ENCODE measurements around the gene CISH. TPM values are rescaled to one million over a fixed set of nuclear protein-coding genes. Genes with fewer than 3 reads are reported as not detected.
A peak's percentile ranks its signal among the peaks of the same experiment; 100 is the strongest.

CISH gene
- total RNA-seq, 1 experiment from 2014 or later = 1.6 TPM

DNA sequence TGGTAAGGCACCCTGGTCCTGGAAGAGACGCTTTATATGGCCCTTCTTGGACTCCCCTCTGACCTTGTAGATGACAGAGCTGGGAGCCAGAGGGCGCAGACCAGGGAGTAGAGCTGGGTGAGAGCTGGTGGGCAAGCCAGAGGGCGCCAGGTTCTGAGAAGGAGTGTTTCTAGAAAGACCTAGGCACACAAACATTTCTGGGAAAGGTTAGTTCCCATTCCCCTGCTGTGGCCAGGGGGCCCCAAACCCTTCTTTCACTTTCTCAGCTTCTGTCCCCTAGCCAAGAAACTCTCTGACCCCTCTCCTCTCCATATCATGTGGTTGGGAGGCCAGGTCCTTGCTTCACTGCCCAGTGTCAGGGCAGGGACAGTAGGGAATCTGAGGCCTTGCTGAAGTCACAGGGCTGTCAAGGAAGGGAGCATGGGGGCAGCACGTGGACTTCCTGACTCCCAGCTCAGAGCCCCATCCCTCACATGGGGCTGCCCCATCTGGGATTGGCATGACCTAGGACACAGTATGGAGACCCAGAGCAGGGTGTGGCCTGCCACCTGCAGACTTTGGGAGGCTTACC is 38.7 kb downstream of the CISH start:
- no TSS peak for BruUV-seq (replicated peaks)
- Mint-ChIP-seq H3K4me1 (ENCODE audit: low read depth, unreplicated experiment) (peaks cover 12% of the 10 kb centered on the region), H3K27ac (ENCODE audit: unreplicated experiment) (no peak overlapping the region), H3K36me3 (ENCODE audit: insufficient read depth, unreplicated experiment) (peaks cover 26% of the 10 kb centered on the region), H3K27me3 (ENCODE audit: unreplicated experiment) (no peaks in the 10 kb centered on the region), H3K9me3 (ENCODE audit: low read depth, unreplicated experiment) (no peaks in the 10 kb centered on the region), H3K4me3 (ENCODE audit: low read depth, unreplicated experiment) (no peak overlapping the region)
- TF ChIP-seq, protein P1, sequence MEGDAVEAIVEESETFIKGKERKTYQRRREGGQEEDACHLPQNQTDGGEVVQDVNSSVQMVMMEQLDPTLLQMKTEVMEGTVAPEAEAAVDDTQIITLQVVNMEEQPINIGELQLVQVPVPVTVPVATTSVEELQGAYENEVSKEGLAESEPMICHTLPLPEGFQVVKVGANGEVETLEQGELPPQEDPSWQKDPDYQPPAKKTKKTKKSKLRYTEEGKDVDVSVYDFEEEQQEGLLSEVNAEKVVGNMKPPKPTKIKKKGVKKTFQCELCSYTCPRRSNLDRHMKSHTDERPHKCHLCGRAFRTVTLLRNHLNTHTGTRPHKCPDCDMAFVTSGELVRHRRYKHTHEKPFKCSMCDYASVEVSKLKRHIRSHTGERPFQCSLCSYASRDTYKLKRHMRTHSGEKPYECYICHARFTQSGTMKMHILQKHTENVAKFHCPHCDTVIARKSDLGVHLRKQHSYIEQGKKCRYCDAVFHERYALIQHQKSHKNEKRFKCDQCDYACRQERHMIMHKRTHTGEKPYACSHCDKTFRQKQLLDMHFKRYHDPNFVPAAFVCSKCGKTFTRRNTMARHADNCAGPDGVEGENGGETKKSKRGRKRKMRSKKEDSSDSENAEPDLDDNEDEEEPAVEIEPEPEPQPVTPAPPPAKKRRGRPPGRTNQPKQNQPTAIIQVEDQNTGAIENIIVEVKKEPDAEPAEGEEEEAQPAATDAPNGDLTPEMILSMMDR (IDR thresholded peaks at IDR 0.05; ENCODE audit: unreplicated experiment) = no peak
- CTCF ChIA-PET = interaction anchor here (0.7 to 1.3 kb wide), 3 partner anchors 27 to 39 kb away, joined by 3 read pairs; partner anchors contain the start of gene CISH
- DNase-seq = no peak
- intact Hi-C loops (cut with micrococcal nuclease; ENCODE audit: unreplicated experiment) = loop anchor here (1.0 kb wide), 1 partner anchor 41 kb away; no protein-coding TSS in a partner anchor

DNA sequence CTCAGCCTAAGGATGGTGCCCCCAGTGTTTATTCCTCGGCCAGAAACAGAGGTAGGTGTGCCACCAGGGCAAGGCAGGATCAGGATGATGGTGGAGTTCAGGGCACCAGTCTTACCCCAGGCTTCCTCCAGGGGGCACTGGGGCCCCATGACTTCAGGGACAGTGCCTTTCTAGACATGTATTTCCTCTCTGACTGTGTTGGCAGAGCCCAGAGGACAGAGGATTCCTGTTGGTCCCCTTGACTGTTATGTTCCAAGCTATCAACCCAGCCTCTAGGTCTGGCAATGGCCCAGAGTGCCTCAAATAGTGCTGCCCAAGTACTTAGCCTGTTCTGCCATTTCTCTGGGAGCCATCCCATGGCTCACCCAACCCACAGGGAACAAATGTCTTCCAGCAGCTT is 39.4 kb downstream of the CISH start:
- no peaks in the 10 kb centered on the region for H3K9me3 Mint-ChIP-seq (ENCODE audit: low read depth, unreplicated experiment)
- BruUV-seq (replicated peaks) = no TSS peak
- TF ChIP-seq, protein P1 (IDR thresholded peaks at IDR 0.05; ENCODE audit: unreplicated experiment) = peak; percentile 80
- no peak overlapping the region for H3K27ac Mint-ChIP-seq (ENCODE audit: unreplicated experiment)
- no peak overlapping the region for H3K4me3 Mint-ChIP-seq (ENCODE audit: low read depth, unreplicated experiment)
- intact Hi-C loops (cut with micrococcal nuclease; ENCODE audit: unreplicated experiment) = loop anchor here (1.0 kb wide), 1 partner anchor 42 kb away; no protein-coding TSS in a partner anchor
- peaks cover 33% of the 10 kb centered on the region for H3K36me3 Mint-ChIP-seq (ENCODE audit: insufficient read depth, unreplicated experiment)
- peaks cover 18% of the 10 kb centered on the region for H3K4me1 Mint-ChIP-seq (ENCODE audit: low read depth, unreplicated experiment)
- CTCF ChIA-PET = interaction anchor here (0.7 to 1.3 kb wide), 3 partner anchors 26 to 40 kb away, joined by 3 read pairs; partner anchors contain the start of gene CISH
- DNase-seq = peak; percentile 79
- H3K27me3 Mint-ChIP-seq (ENCODE audit: unreplicated experiment) = peaks cover 7% of the 10 kb centered on the region

DNA sequence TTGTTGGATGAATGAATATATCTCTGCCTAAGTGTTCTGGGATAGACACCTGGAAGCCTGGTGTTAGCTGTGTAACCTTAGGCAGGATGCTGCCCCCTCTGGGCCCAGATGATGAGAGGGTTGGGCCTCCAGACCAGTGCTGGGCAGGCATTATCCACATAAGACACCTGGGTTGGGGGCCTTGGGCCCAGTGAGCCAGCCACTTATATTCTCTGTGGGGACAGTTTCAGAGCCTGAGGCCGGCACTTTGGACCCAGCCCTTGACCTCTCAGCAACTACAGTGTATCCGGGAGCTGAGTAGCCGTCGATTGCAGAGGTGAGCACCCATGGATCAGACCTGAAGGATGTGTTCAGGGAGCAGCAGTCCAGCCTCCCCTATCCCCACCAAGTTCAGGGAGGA is 40.1 kb downstream of the CISH start:
- peaks cover 18% of the 10 kb centered on the region for H3K4me1 Mint-ChIP-seq (ENCODE audit: low read depth, unreplicated experiment)
- no TSS peak for BruUV-seq (replicated peaks)
- H3K4me3 Mint-ChIP-seq (ENCODE audit: low read depth, unreplicated experiment) = no peak overlapping the region
- no peak overlapping the region for H3K27ac Mint-ChIP-seq (ENCODE audit: unreplicated experiment)
- no peak for DNase-seq
- H3K9me3 Mint-ChIP-seq (ENCODE audit: low read depth, unreplicated experiment) = no peaks in the 10 kb centered on the region
- peaks cover 13% of the 10 kb centered on the region for H3K27me3 Mint-ChIP-seq (ENCODE audit: unreplicated experiment)
- intact Hi-C loops (cut with micrococcal nuclease; ENCODE audit: unreplicated experiment) = loop anchor here (1.0 kb wide), 1 partner anchor 30 kb away; no protein-coding TSS in a partner anchor
- TF ChIP-seq, protein P1 (IDR thresholded peaks at IDR 0.05; ENCODE audit: unreplicated experiment) = no peak
- CTCF ChIA-PET = no interaction called here
- H3K36me3 Mint-ChIP-seq (ENCODE audit: insufficient read depth, unreplicated experiment) = peaks cover 34% of the 10 kb centered on the region

DNA sequence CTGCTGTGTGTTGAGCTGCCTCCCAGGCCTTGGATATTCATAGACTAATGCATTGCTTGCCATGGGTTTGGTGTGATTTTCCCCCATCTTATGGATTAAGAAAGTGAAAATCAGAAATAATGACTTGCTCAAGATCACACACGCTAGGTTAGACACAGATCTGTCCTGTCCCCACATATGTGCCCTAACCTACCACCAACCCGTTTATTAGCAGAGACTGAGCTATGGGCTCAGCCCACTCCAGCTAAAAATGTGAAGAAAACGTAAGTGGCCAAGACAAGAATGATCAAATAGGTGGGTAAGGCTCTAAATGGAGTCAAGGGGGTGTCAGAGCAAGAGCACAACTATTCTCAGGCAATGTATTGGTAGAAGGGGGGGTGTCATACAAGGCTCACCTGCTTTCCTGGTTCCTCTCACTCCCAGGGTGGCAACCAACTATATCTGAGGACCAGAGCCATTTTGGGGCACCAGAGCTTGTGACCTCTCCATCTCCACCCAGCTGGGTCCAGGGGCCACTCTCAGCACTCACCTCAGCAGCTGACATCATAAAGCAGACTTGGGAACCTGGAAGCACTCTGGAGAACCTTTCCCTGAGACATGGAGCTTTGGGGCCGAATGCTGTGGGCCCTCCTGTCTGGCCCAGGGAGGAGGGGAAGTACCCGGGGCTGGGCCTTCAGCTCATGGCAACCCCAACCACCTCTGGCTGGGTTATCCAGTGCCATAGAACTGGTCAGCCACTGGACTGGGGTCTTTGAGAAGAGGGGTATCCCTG is 40.9 kb downstream of the CISH start:
- no peak for DNase-seq
- intact Hi-C loops (cut with micrococcal nuclease; ENCODE audit: unreplicated experiment) = loop anchor here (1.0 kb wide), 1 partner anchor 31 kb away; no protein-coding TSS in a partner anchor
- BruUV-seq (replicated peaks) = no TSS peak
- CTCF ChIA-PET = interaction anchor here (2.2 to 2.4 kb wide), 2 partner anchors 41 to 46 kb away, joined by 9 to 14 read pairs; partner anchors contain the start of genes CISH and MAPKAPK3
- Mint-ChIP-seq H3K27me3 (ENCODE audit: unreplicated experiment) (peaks cover 21% of the 10 kb centered on the region), H3K4me3 (ENCODE audit: low read depth, unreplicated experiment) (peak overlapping the region; percentile 86), H3K4me1 (ENCODE audit: low read depth, unreplicated experiment) (peaks cover 18% of the 10 kb centered on the region), H3K27ac (ENCODE audit: unreplicated experiment) (no peak overlapping the region), H3K9me3 (ENCODE audit: low read depth, unreplicated experiment) (no peaks in the 10 kb centered on the region), H3K36me3 (ENCODE audit: insufficient read depth, unreplicated experiment) (peaks cover 34% of the 10 kb centered on the region)
- TF ChIP-seq, protein P1 (IDR thresholded peaks at IDR 0.05; ENCODE audit: unreplicated experiment) = no peak

All from Calu3 (cell line).